DMS 273 treated with DMSO at 0.1 percent for 48 hours (cell line): Measurements from ENCODE around the gene ABI2.
"Not testable (repeated sequence)": the region's sequence is repeated elsewhere in the genome, so short reads cannot be mapped to it uniquely, and the experiment has no call there.

Experiments
- DNase-seq: peaks from one replicate; lab custom pipeline; 2025; lab: John Stamatoyannopoulos, UW

Gene ABI2

DNA sequence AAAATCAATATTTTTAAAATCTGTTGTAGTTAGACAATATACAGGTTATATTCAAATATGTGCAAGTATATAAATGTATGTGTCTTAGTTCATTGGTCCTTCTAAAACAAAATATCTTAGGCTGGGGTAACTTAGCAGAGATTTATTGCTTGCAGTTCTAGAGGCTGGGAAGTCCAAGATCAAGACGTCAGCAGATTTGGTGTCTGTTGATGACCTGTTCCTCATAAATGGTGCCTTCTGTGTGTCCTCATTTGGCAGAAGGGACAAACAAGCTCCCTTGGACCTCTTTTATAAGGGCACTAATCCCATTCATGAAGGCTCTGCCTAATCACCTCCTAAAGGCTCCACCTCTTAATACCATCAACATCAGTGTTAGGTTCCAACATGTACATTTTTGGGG lies 31.3 kb downstream of the ABI2 start:
- DNase-seq, result no peak

DNA sequence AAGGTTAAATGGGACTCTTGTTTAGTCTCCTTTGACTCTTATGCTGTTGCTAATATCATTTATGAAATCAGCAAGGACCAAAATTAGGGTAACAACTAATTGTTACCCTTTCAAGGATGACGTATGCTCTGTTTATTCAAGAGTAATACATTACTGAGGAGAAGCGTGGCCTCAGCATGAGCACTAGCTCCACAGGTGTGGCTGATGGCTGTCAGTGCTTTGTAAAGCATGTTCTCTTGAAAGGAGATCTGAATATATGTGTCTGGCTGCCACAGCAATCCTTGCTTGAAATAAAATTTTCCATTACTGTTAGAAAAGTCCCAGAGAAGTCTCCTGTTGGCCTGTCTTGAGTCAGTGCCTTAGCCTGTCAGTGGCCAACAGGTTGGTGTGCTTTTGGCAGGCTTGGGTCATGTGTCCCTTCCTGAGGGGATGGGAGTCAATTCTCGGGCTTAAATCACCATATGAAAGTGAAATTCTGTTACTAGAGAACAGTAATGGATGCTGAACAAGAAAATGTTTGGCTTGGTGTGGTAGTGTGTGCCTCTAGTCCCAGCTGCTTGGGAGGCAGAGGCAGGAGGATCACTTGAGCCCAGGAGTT lies 32.7 kb downstream of the ABI2 start:
- no peak for DNase-seq

DNA sequence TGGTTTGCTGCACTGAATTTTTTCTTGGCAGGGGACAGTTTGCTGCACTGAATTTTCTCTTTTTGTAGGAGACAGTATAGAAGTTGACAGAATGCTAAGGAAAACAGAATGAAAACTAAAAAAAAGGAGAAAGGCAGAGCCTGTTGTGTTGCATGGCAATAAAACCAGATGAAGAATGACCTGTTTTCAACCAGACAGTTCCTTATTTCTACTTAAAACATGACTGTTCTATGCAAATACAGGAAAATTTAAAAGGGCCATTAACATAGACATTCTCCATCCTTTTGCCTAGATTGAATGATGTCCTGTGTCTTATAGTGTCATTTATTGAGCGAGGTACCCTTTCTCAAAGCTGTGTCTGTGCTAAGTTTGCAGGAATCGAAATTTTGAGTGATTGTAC lies 33.3 kb downstream of the ABI2 start:
- no peak for DNase-seq

DNA sequence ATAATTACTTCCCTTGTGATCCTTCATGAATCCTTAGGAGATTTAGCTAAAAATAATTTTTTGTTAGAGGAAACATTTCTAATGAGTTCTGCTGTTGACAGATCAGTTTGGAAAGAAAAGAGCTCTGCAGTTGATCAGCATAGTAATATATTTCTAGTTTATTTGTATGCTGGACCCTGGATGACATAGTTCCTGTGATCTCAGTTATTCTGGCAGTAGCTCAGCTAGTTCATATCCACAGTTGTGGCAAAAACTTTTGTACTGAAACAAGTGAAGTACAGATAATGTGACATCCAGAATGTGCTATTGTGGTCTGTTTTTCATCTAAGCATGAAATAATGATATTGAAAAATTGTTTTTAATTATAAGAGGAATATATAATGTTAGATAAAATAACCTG lies 33.7 kb downstream of the ABI2 start:
- no peak for DNase-seq

DNA sequence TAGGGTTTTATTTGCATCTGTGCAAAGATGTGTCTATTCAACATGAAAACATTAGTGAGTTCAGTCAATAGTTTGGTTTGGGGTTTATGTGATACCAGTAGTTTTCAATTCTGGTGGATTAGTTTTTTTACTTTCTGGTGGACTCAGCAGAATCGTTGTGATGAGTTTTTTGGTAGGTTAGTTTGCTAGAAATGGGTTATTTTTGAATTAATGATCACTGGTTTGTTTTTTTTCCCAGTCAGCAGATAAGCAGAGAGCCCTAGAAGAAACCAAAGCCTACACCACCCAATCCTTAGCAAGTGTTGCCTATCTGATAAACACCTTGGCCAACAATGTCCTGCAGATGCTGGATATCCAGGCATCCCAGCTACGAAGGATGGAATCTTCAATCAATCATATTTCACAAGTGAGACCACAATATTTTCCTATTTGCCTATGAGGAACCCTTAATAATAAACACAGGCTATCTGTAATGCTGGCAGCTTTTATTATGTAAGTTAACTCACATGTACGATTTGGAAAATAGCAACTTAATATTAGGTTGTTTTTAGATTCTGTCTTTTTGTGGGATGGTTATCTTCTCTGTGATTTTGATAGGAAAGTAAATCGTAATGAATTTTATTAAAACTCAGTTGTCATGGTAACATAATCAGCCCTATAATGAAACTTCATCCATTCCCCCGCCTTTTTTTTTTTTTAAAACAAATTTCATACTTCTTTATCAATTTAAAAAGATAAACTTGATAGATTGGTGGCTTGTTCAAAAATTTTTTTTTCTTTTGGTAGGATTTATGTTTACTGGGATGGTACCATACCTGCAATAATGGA lies 38.7 kb downstream of the ABI2 start:
- DNase-seq, result no peak

DNA sequence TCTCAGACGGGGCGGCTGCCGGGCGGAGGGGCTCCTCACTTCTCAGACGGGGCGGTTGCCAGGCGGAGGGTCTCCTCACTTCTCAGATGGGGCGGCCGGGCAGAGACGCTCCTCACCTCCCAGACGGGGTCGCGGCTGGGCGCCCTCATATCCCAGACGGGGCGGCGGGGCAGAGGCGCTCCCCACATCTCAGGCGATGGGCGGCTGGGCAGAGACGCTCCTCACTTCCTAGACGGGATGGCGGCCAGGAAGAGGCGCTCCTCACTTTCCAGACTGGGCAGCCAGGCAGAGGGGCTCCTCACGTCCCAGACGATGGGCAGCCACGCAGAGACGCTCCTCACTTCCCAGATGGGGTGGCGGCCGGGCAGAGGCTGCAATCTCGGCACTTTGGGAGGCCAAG lies 44.5 kb downstream of the ABI2 start:
- not testable (repeated sequence) for DNase-seq

DNA sequence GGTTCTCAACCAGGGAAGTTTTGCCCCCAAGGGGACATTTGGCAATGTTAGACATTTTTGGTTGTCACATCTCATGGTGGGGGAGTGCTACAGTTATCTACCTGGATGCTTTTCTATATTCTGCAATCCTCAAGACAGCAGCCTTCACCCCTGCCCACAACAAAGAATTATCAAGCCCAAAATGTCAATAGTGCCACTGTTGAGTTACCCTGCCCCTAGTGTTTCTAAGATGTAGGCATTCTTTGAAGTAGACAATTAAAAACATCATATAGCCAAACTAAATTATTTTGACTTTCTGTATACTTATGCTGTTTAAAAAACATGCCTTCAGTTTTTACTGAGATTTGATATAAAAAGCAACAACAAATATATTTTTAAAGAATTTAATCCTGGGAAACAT lies 48.0 kb downstream of the ABI2 start:
- no peak for DNase-seq

DNA sequence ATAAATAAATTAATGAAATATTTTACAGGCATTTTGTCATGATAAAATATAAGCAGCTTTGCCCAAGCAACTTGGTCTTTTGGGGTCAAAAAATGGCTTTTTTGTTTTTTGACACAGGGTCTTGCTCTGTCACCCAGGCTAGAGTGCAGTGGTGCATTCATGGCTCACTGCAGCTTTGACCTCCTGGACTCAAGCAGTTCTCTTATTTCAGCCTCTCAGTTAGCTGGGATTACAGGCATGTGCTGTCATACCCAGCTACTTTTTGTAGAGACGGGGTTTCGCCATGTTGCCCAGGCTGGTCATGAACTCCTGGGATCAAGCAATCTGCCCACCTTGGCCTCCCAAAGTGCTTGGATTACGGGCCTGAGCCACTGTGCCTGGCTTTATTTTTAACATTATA lies 51.0 kb downstream of the ABI2 start:
- no peak for DNase-seq

DNA sequence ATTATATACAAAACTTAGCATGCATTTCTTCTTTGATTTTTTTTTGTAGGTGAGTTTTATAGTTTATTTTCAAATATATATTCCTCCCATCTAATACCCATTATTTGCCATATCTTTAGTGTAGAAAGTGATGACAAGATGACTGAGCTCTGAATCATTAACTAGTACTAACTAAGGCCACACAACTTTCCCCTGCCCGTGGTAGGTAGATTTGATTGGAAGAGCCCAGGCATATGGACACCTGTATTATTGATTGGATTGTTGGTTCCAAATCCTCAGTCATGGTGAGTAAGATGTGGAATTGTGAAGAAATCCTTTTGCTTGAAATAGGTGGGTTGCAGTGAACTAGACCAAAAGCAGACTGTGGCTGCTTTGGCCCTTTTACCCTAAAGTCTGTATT lies 54.8 kb downstream of the ABI2 start:
- no peak for DNase-seq

DNA sequence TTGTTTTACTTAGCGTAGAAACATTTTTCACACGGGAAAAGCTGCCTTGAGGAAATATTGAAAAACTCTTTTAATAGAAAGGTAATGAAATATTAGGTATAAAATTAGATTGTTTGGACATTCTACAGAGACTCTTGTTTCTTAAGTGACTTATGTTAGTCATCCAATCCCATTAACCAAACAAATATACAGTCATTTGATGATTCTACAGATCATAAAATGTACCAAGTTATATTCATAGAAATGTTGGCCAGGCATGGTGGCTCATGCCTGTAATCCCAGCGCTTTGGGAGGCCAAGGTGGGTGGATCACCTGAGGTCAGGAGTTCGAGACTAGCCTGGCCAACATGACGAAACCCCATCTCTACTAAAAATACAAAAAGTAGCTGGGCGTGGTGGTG lies 60.0 kb downstream of the ABI2 start:
- DNase-seq, result not testable (repeated sequence)

DNA sequence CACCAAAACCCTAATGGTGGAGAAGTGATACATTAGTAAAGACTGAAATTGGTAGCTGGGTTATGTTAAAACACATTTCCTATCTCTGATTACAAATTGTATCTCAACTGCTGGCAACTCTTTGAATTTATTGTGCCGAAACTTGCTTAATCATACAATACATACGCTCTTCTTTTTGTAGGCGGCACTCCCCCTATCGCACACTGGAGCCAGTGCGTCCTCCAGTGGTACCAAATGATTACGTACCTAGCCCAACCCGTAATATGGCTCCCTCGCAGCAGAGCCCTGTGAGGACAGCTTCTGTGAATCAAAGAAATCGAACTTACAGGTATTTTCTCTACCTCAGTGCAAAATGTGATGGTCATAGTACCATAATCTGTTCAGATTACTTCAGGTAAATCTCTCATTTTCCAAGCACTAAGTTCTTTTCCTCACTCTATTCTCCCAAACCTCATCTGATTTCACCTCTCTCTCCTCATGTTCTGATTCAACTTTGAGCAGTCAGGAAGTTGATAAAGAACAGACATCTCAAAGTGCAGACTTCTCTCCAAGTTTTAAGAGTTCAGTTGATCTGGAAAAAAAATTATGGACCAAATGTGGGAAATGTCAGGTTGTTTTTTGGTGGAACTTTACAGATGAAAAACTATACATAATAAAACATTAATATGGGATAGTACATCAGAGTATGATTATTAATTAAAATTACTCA lies 66.5 kb downstream of the ABI2 start:
- DNase-seq, result no peak

DNA sequence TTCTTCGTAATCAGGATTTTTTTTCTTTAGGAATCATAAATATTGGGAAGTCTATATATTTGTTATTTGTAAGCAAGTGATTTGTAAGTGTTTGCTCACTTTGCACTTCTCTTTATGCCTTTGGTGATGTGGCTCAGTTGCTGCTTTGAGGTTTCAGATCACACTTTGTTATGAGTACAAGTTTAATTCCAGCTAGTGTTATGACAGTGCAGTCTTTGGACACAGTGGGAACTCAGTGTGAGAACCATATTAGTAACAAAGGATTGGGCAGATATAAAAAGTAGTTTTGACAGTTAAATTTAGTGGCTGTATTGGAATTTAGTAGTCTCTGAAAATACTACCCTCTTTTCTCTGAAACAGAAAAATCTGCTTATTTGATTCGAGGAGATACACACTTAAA lies 67.7 kb downstream of the ABI2 start:
- DNase-seq, result no peak

DNA sequence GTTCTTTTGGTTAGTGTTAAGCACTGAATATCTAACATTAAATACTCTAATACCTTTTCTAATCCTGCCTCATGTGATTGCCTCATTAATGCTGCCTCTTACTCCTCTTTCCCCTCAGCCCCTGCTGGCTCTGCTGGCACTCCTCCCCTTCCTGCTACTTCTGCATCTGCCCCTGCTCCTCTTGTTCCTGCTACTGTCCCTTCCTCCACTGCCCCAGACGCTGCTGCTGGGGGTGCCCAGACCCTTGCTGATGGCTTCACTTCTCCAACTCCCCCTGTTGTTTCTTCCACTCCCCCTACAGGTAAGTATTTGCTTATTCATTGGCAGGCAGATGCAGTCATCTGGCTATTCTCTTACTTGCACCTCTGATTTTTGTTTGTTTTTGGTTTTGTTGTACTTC lies 68.5 kb downstream of the ABI2 start:
- DNase-seq, result no peak

DNA sequence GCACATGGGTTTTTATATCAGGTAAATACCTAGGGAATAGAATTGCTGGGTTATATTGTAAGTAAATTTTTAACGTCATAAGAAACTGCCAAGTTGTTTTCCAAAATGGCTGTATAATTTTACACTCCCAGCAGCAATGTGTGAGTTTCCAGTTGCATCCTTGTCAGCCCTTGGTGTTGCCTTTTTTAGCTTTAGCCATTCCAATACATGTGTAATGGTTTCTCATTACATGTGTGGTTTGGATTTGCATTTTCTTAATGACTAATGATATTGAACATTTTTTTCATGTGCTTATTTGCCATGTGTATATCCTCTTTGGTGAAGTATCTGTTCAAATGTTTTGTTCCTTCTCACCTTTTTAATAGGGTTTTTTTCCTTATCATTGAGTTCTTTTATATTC lies 70.8 kb downstream of the ABI2 start:
- DNase-seq, result no peak

DNA sequence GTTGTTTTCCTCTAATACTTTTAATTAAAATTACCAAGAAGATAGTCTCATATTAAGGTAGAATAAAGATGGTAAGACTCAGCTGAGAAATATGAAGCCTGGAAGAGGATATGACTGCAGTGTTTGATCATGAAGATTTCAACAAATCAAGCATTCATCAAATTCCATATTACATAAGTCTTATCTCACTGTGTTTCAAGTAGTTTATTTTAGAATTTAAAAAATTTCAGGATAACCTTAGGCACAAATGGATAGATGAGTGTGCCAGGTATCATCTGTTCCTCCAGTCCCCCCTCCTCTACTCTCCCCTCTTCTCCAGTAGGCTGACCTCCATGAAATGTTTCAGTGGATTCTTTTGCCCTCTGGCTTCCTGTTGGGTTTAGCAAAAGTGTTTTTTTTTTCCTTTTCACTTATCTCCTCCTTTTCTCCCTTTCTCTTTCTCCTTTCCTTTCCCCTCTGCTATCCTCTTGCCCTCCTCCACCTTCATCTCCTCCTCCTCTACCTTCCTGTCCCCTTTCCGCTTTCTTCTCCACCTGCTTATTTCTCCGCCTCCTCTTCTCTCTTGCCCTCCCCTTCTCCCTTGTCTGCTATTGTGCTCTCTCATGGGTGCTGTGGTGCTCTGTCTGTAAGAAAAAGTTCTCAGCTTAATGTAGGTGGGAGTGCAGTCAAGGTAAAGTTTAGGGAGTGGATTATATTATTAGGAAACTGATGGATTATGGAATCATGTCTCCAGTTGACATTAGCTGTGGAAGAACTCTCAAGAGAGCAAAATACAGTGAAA lies 72.8 kb downstream of the ABI2 start:
- no peak for DNase-seq

DNA sequence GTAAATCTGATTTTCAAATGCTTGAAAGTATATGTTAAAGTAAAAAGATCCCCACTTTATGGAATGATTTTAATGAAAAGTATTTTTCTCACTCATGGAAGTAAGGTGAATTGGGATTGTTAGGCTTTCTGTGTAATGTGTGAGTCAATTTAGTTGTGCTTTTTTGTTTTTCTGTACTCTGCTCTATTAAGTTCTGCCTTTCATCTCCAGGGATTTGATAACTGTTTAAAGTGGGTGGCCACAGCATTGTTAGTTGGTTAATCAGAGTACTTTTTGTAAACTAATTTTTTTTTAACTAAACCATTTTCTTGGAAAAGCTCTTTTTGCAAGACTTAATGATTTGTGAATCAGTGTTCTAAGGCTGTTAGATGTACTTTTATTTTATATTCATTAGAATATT lies 76.8 kb downstream of the ABI2 start:
- DNase-seq, result no peak

DNA sequence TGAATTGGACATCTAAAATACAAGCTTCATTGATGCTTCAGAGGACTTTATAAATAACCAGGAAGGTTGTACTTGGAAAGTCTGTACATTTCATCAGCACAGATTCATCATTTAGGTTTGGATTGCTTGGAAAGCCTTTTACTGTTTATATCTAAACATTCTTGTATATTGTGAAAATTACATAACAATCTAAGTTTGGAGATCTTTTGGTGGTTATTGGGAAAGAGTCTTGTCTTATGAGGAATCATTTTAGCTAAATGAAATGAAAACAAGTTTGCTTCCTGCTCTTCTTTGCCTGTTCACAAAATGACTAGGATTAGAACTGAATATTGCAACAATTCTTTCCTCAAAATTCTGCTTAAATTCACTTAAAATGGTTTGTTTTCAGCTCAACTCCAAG lies 79.3 kb downstream of the ABI2 start:
- DNase-seq, result no peak

DNA sequence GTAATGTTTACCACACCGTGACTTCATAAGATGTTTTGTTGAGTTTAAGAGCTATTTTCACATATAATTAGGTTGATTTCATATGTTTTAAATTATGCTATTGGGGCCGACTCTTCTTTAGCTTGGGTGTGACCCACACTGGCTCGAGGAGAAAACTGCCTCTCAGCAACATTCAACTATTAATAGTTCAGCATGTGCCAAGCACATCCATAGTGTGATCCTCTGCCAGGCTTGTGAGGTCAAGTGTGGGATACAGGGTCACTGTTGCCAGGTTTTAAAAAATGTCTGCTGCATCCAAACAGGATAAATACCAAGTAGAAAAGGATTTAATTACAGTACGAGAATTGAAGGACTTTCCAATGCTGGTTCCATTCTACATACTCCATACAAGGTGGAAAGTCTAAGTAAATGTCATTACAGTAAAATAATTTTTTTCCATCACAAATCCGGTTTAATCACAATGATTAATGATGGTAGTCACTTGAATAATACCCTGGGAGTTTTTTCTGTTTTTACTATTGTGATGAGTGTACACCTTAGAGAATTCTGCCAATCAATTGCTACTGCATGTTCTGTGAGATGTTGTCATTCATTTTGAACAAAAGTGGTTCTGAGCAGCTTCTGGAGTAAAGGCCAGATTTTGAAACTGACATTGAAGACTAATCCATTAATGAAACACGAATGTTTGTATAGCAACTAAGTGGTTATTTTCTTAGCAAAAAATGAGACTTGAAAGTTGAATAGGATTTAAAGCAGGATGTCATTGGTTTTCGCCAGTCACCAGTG lies 84.5 kb downstream of the ABI2 start:
- DNase-seq, result no peak

DNA sequence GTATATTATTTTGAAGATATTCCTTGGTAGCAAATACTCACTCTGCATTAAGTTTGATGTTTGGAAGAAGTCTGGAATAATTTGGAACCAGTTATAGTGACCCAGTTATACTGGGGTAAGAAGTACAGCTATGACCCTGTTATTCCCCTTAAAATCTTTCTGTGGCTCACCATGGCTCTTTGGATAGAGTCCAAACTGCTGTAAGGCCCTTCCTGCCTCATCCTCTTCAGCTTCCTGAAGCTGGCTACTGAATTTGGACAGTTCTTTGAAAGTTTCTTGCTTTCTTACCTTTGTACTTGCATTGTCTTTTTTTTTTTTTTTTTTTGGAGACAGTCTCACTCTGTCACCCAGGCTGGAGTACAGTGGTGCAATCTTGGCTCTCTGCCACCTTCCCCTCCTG lies 85.6 kb downstream of the ABI2 start:
- no peak for DNase-seq

DNA sequence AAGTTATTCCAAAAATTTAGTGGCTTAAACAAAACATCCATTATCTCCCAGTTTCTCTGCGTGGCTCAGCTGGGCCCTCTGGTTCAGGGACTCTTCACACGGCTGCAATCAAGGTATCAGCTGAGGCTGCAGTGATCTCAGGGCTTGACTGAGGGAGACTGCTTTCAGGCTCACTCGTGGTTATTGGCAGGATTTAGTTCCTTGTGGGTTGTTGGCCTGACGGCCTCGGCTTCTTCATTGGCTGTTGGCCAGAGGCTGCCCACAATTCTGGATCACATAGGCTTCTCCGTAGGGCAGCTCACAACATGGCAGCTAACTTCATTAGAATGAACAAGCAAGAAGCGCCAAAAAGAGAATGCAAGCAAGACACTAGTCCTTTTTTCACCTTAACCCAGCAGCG lies 90.1 kb downstream of the ABI2 start:
- DNase-seq, result no peak

DNA sequence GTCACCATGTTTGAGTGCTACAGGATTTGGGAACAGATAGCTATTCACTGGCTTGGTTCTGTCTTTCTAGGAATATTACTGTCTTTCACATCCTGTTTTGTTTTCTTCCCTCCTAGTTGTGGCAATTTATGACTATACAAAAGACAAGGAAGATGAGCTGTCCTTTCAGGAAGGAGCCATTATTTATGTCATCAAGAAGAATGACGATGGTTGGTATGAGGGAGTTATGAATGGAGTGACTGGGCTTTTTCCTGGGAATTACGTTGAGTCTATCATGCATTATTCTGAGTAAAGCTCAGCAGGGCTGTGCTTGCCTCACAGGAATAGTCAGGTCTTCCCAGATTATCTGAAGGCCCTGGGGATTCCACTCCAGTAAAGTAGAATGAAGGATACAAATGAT lies 98.9 kb downstream of the ABI2 start:
- DNase-seq, result no peak

DNA sequence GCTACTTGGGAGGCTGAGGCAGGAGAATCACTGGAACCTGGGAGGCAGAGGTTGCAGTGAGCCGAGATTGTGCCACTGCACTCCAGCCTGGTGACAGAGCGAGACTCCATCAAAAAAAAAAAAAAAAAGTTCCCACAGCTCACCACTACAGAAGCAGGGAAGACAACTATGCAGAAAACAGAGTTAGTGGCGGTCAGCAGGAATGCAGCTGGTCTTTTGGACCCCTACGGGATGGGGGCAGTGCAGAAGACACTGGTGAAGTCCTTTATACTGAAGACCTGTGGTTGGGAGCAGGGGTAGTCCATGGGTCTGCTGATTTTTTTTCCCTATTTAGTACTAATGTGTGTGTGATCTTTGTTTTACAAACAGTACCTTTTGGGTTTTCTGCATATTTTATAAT lies 101.4 kb downstream of the ABI2 start:
- DNase-seq, result not testable (repeated sequence)
